Thymus (tissue), 11 donors: ENCODE results near the gene EXD2. TPM values are rescaled to one million over a fixed set of nuclear protein-coding genes. Genes with fewer than 3 reads are reported as not detected.

ENCODE experiments used
- DNase-seq, 9 donors: peaks; one replicate each; pipeline ENCODE4 v3.0.0-alpha.2; 2013; ENCODE audit warnings: low spot score in 9 of 9, low read depth in 6 of 9, missing footprints in 1 of 9
- H3K27ac ChIP-seq, 2 donors: one replicate each; pipeline ENCODE4 v1.5.1; 2013; ENCODE audit warnings: control low read depth in 1 of 2, low read depth in 1 of 2, low read length in 1 of 2, mild to moderate bottlenecking in 1 of 2, moderate library complexity in 1 of 2
- H3K27me3 ChIP-seq, 2 donors: one replicate each; pipeline ENCODE4 v1.5.1; 2013; ENCODE audit warnings: low read length in 1 of 2; ENCODE audit not compliant: control insufficient read depth in 2 of 2, insufficient read depth in 1 of 2
- H3K36me3 ChIP-seq, 2 donors: one replicate each; pipeline ENCODE4 v1.5.1; 2013; ENCODE audit warnings: low read length in 1 of 2, mild to moderate bottlenecking in 1 of 2, moderate library complexity in 1 of 2; ENCODE audit not compliant: control insufficient read depth in 2 of 2, insufficient read depth in 2 of 2
- H3K4me1 ChIP-seq, 2 donors: one replicate each; pipeline ENCODE4 v1.5.1; 2013; ENCODE audit warnings: low read length in 2 of 2; ENCODE audit not compliant: control insufficient read depth in 2 of 2, insufficient read depth in 2 of 2
- H3K4me3 ChIP-seq, 2 donors: one replicate each; pipeline ENCODE4 v1.5.1; 2013; ENCODE audit warnings: low read length in 2 of 2, control low read depth in 1 of 2, mild to moderate bottlenecking in 1 of 2
- H3K9me3 ChIP-seq, 2 donors: one replicate each; pipeline ENCODE4 v1.5.1; 2013; ENCODE audit warnings: low read length in 1 of 2, mild to moderate bottlenecking in 1 of 2; ENCODE audit not compliant: control insufficient read depth in 2 of 2, insufficient read depth in 1 of 2
- WGBS: extraction: QIAGEN DNeasy Blood & Tissue Kit; methylation state at CpG from one replicate; pipeline ENCODE4 v1.1.7; 2013; 5-methylcytosine and 5-hydroxymethylcytosine counted together
- polyA plus RNA-seq: library from polyadenylated mRNA; stranded (reverse); fragments of 200-250 nt; gene quantifications from one replicate; pipeline ENCODE4 v1.2.3, GENCODE V29; 2013
- total RNA-seq: library from RNA; stranded (reverse); fragments of 120-200 nt; gene quantifications from one replicate; pipeline ENCODE4 v1.2.4, GENCODE V29; 2013
- donor health status: healthy.

The EXD2 gene
- total and polyA plus RNA-seq, 2 donors: 9.5 to 13.0 TPM

DNA sequence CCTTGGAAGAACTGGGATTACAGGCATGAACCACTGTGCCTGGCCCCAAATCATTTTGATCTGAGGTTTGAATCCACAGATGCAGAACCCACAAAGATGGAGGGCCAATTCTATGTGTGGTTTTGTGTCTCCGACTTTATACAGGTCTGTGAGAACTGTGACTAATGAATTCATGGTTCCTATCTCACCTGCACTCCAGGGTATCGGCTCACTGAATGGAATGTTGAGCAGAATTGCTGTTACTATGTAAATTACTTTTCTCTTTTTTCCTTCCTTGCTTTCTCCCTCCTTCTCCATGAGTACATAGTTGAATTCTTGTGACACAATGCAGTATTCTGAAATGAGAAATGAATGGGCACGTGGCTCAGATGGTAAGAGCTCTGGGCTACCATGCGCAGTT, 47.6 kb downstream of the EXD2 start:
- Histone ChIP-seq H3K4me3 (no peak overlapping the region), H3K9me3 (no peaks in the 10 kb centered on the region), H3K27ac (no peak overlapping the region), H3K4me1 (no peaks in the 10 kb centered on the region), H3K27me3 (no peaks in the 10 kb centered on the region), H3K36me3 (peaks cover 14 to 39% of the 10 kb centered on the region in 2 donors)
- DNase-seq: no peak
- 97% methylated on average over 4 of the region's 4 CpGs for WGBS

DNA sequence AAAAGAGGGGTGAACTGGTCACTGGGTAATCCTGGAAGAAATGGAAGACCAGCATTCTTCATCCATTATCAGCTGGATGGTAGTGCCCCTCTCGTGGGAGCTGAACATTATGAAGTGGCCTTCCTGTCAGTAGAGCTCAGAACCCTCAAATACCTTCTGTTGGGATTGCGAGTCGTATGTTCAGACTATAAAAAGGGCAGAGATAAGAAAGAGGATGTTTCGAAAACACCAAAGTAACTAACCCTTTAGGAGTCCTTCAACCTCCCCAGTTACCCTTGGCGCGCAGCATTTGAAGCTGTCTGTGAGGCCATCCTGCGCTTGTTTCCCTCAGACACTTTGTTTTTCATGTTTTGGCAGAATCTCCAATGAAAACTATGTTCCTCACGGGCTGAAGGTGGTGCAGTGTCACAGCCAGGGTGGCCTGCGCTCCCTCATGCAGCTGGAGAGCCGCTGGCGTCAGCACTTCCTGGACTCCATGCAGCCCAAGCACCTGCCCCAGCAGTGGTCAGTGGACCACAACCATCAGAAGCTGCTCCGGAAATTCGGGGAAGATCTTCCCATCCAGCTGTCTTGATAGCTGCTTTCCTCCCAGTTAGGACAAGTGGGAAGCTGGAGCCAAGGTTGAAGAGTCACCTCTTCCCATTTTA, 49.4 kb downstream of the EXD2 start:
- no peaks in the 10 kb centered on the region for H3K4me1 ChIP-seq
- no peak overlapping the region for H3K27ac ChIP-seq
- DNase-seq: no peak
- no peak overlapping the region for H3K4me3 ChIP-seq
- no peaks in the 10 kb centered on the region for H3K27me3 ChIP-seq
- H3K9me3 ChIP-seq: no peaks in the 10 kb centered on the region
- WGBS: 95% methylated on average over 13 of the region's 13 CpGs
- H3K36me3 ChIP-seq: peaks cover 14 to 39% of the 10 kb centered on the region in 2 donors

- 97% methylated on average over 2 of the region's 2 CpGs for WGBS
- Histone ChIP-seq H3K27ac (no peak overlapping the region), H3K4me3 (no peak overlapping the region), H3K27me3 (no peaks in the 10 kb centered on the region), H3K9me3 (no peaks in the 10 kb centered on the region), H3K4me1 (no peaks in the 10 kb centered on the region), H3K36me3 (peaks cover 14 to 33% of the 10 kb centered on the region in 2 donors)
- DNase-seq: no peak
These were observed 50.3 kb downstream of the EXD2 start for GRCh38 chr14:69241577-69241976.

DNA sequence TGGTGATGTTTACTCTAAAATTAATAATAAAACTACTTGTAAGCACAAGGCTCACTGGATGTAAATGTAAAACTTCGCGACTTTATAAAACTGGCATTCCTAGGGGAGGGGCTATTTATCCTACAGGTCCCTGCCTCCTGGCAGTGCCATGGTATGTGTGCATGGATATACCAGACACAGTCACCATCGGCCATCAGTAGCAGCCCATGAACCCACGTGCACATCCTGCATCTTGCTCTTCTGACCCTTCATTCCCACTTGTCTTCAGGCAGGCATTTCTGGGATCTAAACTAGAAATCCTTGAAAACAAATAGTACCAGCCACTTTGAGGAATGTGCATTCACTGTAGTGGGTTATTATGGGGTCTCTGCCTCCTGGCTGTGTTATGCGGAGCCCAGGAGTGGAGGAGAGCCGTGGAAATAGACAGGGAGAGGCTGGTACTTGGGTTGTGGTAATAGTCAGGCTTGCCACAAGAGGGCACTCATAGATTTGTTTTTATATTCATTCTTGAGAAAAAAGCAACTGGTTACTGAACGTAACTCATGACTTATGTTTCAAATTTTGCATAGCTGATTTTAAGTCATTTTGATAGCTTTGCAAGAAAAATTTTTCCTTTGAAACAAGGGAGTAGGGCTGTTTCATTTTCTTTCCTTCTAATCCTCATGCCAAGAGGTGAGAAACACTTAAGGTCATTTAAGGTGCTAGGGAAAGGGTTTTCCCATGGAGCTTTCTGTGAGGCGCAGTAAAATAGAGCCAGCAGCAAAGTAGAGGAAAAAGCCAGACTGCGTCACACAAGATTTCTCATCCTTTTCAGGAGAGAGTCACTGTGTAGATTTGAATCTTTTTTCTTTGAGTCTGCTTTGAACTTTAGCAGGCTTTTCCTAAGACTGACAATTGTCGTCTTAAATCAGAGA, 51.3 kb downstream of the EXD2 start:
- DNase-seq: peak in 8 of 9 donors; percentile 34 to 74 (median 46)

GRCh38 chr14:69244946-69245345, 53.6 kb downstream of the EXD2 start:
- Histone ChIP-seq H3K9me3 (no peaks in the 10 kb centered on the region), H3K4me3 (no peak overlapping the region), H3K4me1 (no peaks in the 10 kb centered on the region), H3K27me3 (no peaks in the 10 kb centered on the region), H3K27ac (no peak overlapping the region), H3K36me3 (peaks cover 6 to 14% of the 10 kb centered on the region in 2 donors)
- WGBS: 98% methylated on average over 3 of the region's 3 CpGs
- no peak for DNase-seq

More for the DNA sequence above, 51.3 kb downstream of the EXD2 start:
- WGBS: 83% methylated on average over 10 of the region's 10 CpGs
- H3K27ac ChIP-seq: no peak overlapping the region
- H3K4me3 ChIP-seq: no peak overlapping the region
- peaks cover 12 to 24% of the 10 kb centered on the region in 2 donors for H3K36me3 ChIP-seq
- no peaks in the 10 kb centered on the region for H3K4me1 ChIP-seq
- H3K9me3 ChIP-seq: no peaks in the 10 kb centered on the region
- no peaks in the 10 kb centered on the region for H3K27me3 ChIP-seq

DNA sequence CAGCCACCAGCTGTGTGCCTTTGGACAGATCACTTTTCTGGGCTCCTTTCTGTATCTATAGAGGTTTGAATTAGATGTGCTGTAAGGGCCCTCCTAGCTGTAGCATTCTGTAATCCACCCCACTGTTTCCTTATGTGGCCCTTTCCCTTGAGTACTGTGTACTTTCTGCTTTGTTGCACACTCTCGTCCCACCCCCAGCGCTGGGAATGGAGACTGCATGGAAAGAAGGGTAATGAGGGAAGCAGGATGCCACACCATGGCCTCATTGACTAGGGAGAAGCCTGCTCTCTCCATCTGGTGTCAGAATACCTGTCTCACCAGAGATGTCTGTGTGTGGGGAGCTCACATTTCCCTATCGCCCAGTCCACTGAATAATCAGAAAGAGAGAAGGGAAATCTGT, 55.0 kb downstream of the EXD2 start:
- whole genome bisulfite sequencing: 96% methylated on average over 3 of the region's 3 CpGs
- H3K4me1 ChIP-seq: no peaks in the 10 kb centered on the region
- no peak overlapping the region for H3K27ac ChIP-seq
- no peak overlapping the region for H3K4me3 ChIP-seq
- no peaks in the 10 kb centered on the region for H3K9me3 ChIP-seq
- H3K36me3 ChIP-seq: peaks cover 3 to 6% of the 10 kb centered on the region in 2 donors
- no peaks in the 10 kb centered on the region for H3K27me3 ChIP-seq
- no peak for DNase-seq

DNA sequence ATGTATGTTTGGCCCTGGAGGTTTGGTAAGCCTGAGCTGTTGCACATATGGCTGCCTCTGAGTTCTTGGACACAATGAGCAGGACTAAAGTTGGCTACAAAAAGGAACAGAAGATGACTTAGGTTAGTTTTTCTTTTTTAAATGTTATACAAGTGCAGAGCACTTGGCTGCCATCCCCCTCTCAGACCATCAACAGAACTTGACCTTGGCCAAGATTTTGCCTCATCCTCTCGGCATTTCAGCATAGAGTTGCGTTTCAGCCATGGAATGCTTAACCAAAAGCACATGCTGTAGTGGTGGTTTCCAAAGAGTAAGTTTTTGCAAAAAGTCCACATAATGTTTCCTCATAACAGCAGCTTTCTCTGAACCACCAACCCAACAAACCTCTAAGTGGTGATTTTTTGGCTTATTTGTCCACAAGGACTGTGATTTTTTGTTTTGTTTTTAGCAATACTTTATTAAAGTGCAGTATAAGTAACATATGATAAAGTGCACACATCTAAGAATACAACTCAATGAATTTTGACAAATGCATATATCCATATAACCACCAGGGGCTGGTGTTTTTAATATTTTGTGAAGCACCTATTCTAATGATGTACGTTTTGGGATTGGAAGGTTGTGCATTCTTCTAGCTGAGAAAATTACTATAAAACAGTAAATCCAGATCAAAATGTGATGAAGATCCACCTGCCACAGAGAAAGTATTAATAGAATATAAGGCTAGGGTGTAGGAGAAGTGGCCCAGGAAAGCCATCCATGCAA, 56.6 kb downstream of the EXD2 start:
- DNase-seq: no peak
- Histone ChIP-seq H3K4me3 (no peak overlapping the region), H3K27me3 (peaks cover 0 to 5% of the 10 kb centered on the region in 2 donors), H3K36me3 (no peaks in the 10 kb centered on the region), H3K27ac (no peak overlapping the region), H3K9me3 (no peaks in the 10 kb centered on the region), H3K4me1 (no peaks in the 10 kb centered on the region)
- 93% methylated on average over 3 of the region's 3 CpGs for WGBS

GRCh38 chr14:69249603-69250002, 58.3 kb downstream of the EXD2 start:
- Histone ChIP-seq H3K36me3 (no peaks in the 10 kb centered on the region), H3K4me3 (no peak overlapping the region), H3K27me3 (peaks cover 0 to 17% of the 10 kb centered on the region in 2 donors), H3K4me1 (no peaks in the 10 kb centered on the region), H3K9me3 (no peaks in the 10 kb centered on the region), H3K27ac (no peak overlapping the region)
- no peak for DNase-seq
- 96% methylated on average over 5 of the region's 5 CpGs for WGBS

DNA sequence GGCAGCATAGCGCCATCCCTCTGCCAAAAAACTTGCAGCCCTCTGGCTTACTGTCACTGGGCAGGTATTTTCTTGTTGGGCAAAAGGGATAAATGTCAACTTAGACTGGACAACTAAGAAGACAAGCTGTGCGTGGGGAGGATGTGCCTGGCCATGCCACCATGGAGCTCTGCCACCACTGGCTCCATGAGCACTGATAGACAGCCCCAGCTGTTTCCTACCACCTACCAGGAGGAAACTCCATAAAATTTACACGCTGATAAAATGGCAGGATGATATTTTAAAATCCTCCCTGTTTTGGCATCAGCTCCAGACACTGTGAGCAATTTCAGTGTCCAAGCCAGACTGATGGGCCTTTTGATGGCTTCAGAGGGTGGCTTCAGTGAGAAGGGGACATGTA, 61.6 kb downstream of the EXD2 start:
- Histone ChIP-seq H3K4me3 (no peak overlapping the region), H3K9me3 (no peaks in the 10 kb centered on the region), H3K4me1 (no peaks in the 10 kb centered on the region), H3K27ac (no peak overlapping the region), H3K27me3 (peaks cover 11 to 48% of the 10 kb centered on the region in 2 donors), H3K36me3 (no peaks in the 10 kb centered on the region)
- 74% methylated on average over 3 of the region's 3 CpGs for WGBS
- DNase-seq: no peak
